ENCODE results near the gene CITED1.
"Not testable (repeated sequence)": the region's sequence is repeated elsewhere in the genome, so short reads cannot be mapped to it uniquely, and the experiment has no call there.

DNA sequence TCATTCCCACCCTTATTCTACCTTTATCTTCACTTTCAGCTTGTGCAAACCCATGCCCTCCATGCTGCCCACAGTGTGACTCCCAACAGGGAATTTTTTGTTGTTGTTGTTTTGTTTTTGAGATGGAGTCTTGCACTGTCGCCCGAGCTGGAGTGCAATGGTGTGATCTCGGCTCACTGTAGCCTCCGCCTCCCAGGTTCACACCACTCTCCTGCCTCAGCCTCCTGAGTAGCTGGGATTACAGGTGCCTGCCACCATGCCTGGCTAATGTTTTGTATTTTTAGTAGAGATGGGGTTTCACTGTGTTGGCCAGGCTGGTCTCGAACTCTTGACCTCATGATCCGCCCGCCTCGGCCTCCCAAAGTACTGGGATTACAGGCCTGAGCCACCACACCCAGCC, 13.9 kb upstream of the CITED1 start:
- TF ChIP-seq, protein P1, sequence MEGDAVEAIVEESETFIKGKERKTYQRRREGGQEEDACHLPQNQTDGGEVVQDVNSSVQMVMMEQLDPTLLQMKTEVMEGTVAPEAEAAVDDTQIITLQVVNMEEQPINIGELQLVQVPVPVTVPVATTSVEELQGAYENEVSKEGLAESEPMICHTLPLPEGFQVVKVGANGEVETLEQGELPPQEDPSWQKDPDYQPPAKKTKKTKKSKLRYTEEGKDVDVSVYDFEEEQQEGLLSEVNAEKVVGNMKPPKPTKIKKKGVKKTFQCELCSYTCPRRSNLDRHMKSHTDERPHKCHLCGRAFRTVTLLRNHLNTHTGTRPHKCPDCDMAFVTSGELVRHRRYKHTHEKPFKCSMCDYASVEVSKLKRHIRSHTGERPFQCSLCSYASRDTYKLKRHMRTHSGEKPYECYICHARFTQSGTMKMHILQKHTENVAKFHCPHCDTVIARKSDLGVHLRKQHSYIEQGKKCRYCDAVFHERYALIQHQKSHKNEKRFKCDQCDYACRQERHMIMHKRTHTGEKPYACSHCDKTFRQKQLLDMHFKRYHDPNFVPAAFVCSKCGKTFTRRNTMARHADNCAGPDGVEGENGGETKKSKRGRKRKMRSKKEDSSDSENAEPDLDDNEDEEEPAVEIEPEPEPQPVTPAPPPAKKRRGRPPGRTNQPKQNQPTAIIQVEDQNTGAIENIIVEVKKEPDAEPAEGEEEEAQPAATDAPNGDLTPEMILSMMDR (IDR thresholded peaks at IDR 0.05 in 2 of 3, conservative IDR thresholded peaks at IDR 0.05 in 1 of 3; ENCODE audit: borderline replicate concordance in 1 of 3, insufficient read depth in 1 of 3, low read depth in 2 of 3, low read length in 2 of 3) = not testable (repeated sequence)
- TF ChIP-seq CBX3 (IDR thresholded peaks at IDR 0.05; ENCODE audit: low read depth); EZH2 (IDR thresholded peaks at IDR 0.05); POLR2A (IDR thresholded peaks at IDR 0.05; ENCODE audit: borderline replicate concordance, extremely low read depth, insufficient read depth, insufficient read length); EZH2phosphoT487 (IDR thresholded peaks at IDR 0.05; ENCODE audit: borderline replicate concordance); RAD21 (IDR thresholded peaks at IDR 0.05; ENCODE audit: low read depth); YY1 (IDR thresholded peaks at IDR 0.05; ENCODE audit: extremely low read depth, insufficient replicate concordance, low read depth, low read length); SRF (IDR thresholded peaks at IDR 0.05; ENCODE audit: low read depth); POLR2AphosphoS5 (IDR thresholded peaks at IDR 0.05; ENCODE audit: low read depth, low read length); CEBPB (IDR thresholded peaks at IDR 0.05; ENCODE audit: low read depth): not testable (repeated sequence)
- TF ChIP-seq, protein P2, sequence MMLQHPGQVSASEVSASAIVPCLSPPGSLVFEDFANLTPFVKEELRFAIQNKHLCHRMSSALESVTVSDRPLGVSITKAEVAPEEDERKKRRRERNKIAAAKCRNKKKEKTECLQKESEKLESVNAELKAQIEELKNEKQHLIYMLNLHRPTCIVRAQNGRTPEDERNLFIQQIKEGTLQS (IDR thresholded peaks at IDR 0.05) = not testable (repeated sequence)
- TF ChIP-seq, protein P3, sequence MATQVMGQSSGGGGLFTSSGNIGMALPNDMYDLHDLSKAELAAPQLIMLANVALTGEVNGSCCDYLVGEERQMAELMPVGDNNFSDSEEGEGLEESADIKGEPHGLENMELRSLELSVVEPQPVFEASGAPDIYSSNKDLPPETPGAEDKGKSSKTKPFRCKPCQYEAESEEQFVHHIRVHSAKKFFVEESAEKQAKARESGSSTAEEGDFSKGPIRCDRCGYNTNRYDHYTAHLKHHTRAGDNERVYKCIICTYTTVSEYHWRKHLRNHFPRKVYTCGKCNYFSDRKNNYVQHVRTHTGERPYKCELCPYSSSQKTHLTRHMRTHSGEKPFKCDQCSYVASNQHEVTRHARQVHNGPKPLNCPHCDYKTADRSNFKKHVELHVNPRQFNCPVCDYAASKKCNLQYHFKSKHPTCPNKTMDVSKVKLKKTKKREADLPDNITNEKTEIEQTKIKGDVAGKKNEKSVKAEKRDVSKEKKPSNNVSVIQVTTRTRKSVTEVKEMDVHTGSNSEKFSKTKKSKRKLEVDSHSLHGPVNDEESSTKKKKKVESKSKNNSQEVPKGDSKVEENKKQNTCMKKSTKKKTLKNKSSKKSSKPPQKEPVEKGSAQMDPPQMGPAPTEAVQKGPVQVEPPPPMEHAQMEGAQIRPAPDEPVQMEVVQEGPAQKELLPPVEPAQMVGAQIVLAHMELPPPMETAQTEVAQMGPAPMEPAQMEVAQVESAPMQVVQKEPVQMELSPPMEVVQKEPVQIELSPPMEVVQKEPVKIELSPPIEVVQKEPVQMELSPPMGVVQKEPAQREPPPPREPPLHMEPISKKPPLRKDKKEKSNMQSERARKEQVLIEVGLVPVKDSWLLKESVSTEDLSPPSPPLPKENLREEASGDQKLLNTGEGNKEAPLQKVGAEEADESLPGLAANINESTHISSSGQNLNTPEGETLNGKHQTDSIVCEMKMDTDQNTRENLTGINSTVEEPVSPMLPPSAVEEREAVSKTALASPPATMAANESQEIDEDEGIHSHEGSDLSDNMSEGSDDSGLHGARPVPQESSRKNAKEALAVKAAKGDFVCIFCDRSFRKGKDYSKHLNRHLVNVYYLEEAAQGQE (IDR thresholded peaks at IDR 0.05; ENCODE audit: low read depth) = not testable (repeated sequence)
- TF ChIP-seq, protein P4, sequence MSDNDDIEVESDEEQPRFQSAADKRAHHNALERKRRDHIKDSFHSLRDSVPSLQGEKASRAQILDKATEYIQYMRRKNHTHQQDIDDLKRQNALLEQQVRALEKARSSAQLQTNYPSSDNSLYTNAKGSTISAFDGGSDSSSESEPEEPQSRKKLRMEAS (IDR thresholded peaks at IDR 0.05) = not testable (repeated sequence)
